ENCODE results near the gene CELF4.
A peak's percentile ranks its signal among the peaks of the same experiment; 100 is the strongest.

CELF4 gene

GRCh38 chr18:37537868-37538525 is 27.6 kb downstream of the CELF4 start:
- H3K27ac ChIP-seq (ENCODE audit: insufficient read depth in 1 of 2, low read depth in 1 of 2, low read length in 2 of 2, poor library complexity in 1 of 2, severe bottlenecking in 2 of 2): no peak overlapping the region
- ChIA-PET CTCF (interaction anchor here (0.6 to 2.1 kb wide), 9 partner anchors 9 to 597 kb away, joined by 3 to 11 read pairs (median 3); no protein-coding TSS in a partner anchor), POLR2A (no interaction called here)
- H3K36me3 ChIP-seq (ENCODE audit: control insufficient read depth in 4 of 4, insufficient read depth in 4 of 4, low read length in 3 of 4): no peaks in the 10 kb centered on the region
- peak; percentile 25 to 54 (median 50) for DNase-seq
- H3K4me3 ChIP-seq (ENCODE audit: control insufficient read depth in 1 of 7, extremely low read depth in 1 of 7, insufficient read depth in 4 of 7, low read depth in 2 of 7, low read length in 6 of 7): no peak overlapping the region
- peaks cover 4 to 55% (median 18%) of the 10 kb centered on the region in 5 experiments for H3K27me3 ChIP-seq (replicated peaks in 2 of 5; ENCODE audit: control insufficient read depth in 4 of 5, insufficient read depth in 5 of 5, low read length in 4 of 5)
- no peaks in the 10 kb centered on the region for H3K9me3 ChIP-seq (ENCODE audit: control extremely low read depth in 1 of 5, control insufficient read depth in 4 of 5, insufficient read depth in 2 of 5, low read depth in 1 of 5, low read length in 4 of 5)
- WGBS (ENCODE audit: insufficient coverage): 16% methylated on average over 20 of the region's 23 CpGs
- no peaks in the 10 kb centered on the region for H3K4me1 ChIP-seq (ENCODE audit: control extremely low read depth in 1 of 4, control insufficient read depth in 4 of 4, insufficient read depth in 4 of 4, low read length in 3 of 4)

GRCh38 chr18:37536656-37537055 is 28.9 kb downstream of the CELF4 start:
- peaks cover 4 to 65% (median 24%) of the 10 kb centered on the region in 5 experiments for H3K27me3 ChIP-seq (replicated peaks in 2 of 5; ENCODE audit: control insufficient read depth in 4 of 5, insufficient read depth in 5 of 5, low read length in 4 of 5)
- WGBS (ENCODE audit: insufficient coverage): 92% methylated on average over 7 of the region's 9 CpGs
- no peak overlapping the region for H3K4me3 ChIP-seq (ENCODE audit: control insufficient read depth in 1 of 7, extremely low read depth in 1 of 7, insufficient read depth in 4 of 7, low read depth in 2 of 7, low read length in 6 of 7)
- no peak for DNase-seq
- POLR2A ChIA-PET: no interaction called here
- H3K27ac ChIP-seq (ENCODE audit: insufficient read depth in 1 of 2, low read depth in 1 of 2, low read length in 2 of 2, poor library complexity in 1 of 2, severe bottlenecking in 2 of 2): no peak overlapping the region
- no peaks in the 10 kb centered on the region for H3K4me1 ChIP-seq (ENCODE audit: control extremely low read depth in 1 of 4, control insufficient read depth in 4 of 4, insufficient read depth in 4 of 4, low read length in 3 of 4)
- CTCF ChIA-PET: interaction anchor here (1.5 to 2.1 kb wide), 2 partner anchors 9 to 91 kb away, joined by 4 to 11 read pairs; no protein-coding TSS in a partner anchor
- no peaks in the 10 kb centered on the region for H3K9me3 ChIP-seq (ENCODE audit: control extremely low read depth in 1 of 5, control insufficient read depth in 4 of 5, insufficient read depth in 2 of 5, low read depth in 1 of 5, low read length in 4 of 5)
- no peaks in the 10 kb centered on the region for H3K36me3 ChIP-seq (ENCODE audit: control insufficient read depth in 4 of 4, insufficient read depth in 4 of 4, low read length in 3 of 4)

GRCh38 chr18:37535968-37536367 is 29.6 kb downstream of the CELF4 start:
- Histone ChIP-seq H3K27ac (ENCODE audit: insufficient read depth in 1 of 2, low read depth in 1 of 2, low read length in 2 of 2, poor library complexity in 1 of 2, severe bottlenecking in 2 of 2) (no peak overlapping the region), H3K36me3 (ENCODE audit: control insufficient read depth in 4 of 4, insufficient read depth in 4 of 4, low read length in 3 of 4) (no peaks in the 10 kb centered on the region), H3K27me3 (replicated peaks in 2 of 5; ENCODE audit: control insufficient read depth in 4 of 5, insufficient read depth in 5 of 5, low read length in 4 of 5) (peaks cover 4 to 69% (median 26%) of the 10 kb centered on the region in 5 experiments), H3K4me1 (ENCODE audit: control extremely low read depth in 1 of 4, control insufficient read depth in 4 of 4, insufficient read depth in 4 of 4, low read length in 3 of 4) (no peaks in the 10 kb centered on the region), H3K4me3 (ENCODE audit: control insufficient read depth in 1 of 7, extremely low read depth in 1 of 7, insufficient read depth in 4 of 7, low read depth in 2 of 7, low read length in 6 of 7) (no peak overlapping the region), H3K9me3 (ENCODE audit: control extremely low read depth in 1 of 5, control insufficient read depth in 4 of 5, insufficient read depth in 2 of 5, low read depth in 1 of 5, low read length in 4 of 5) (no peaks in the 10 kb centered on the region)
- CTCF ChIA-PET: interaction anchor here (1.0 kb wide), 1 partner anchor 230 kb away, joined by 3 read pairs; no protein-coding TSS in a partner anchor
- DNase-seq: no peak
- POLR2A ChIA-PET: no interaction called here
- WGBS (ENCODE audit: insufficient coverage): 98% methylated on average over 4 of the region's 4 CpGs

- Histone ChIP-seq H3K4me1 (ENCODE audit: control extremely low read depth in 1 of 4, control insufficient read depth in 4 of 4, insufficient read depth in 4 of 4, low read length in 3 of 4) (no peaks in the 10 kb centered on the region), H3K9me3 (ENCODE audit: control extremely low read depth in 1 of 5, control insufficient read depth in 4 of 5, insufficient read depth in 2 of 5, low read depth in 1 of 5, low read length in 4 of 5) (no peaks in the 10 kb centered on the region), H3K36me3 (ENCODE audit: control insufficient read depth in 4 of 4, insufficient read depth in 4 of 4, low read length in 3 of 4) (no peaks in the 10 kb centered on the region), H3K4me3 (ENCODE audit: control insufficient read depth in 1 of 7, extremely low read depth in 1 of 7, insufficient read depth in 4 of 7, low read depth in 2 of 7, low read length in 6 of 7) (no peak overlapping the region), H3K27me3 (replicated peaks in 2 of 5; ENCODE audit: control insufficient read depth in 4 of 5, insufficient read depth in 5 of 5, low read length in 4 of 5) (peaks cover 4 to 65% (median 23%) of the 10 kb centered on the region in 5 experiments), H3K27ac (ENCODE audit: insufficient read depth in 1 of 2, low read depth in 1 of 2, low read length in 2 of 2, poor library complexity in 1 of 2, severe bottlenecking in 2 of 2) (no peak overlapping the region)
- ChIA-PET CTCF (no interaction called here), POLR2A (no interaction called here)
- no peak for DNase-seq
- 70% methylated on average over 5 of the region's 9 CpGs for WGBS (ENCODE audit: insufficient coverage)
These were observed 31.0 kb downstream of the CELF4 start for GRCh38 chr18:37534627-37535026.

- 89% methylated on average over 12 of the region's 22 CpGs for WGBS (ENCODE audit: insufficient coverage)
- Histone ChIP-seq H3K27me3 (replicated peaks in 2 of 5; ENCODE audit: control insufficient read depth in 4 of 5, insufficient read depth in 5 of 5, low read length in 4 of 5) (peaks cover 0 to 64% (median 27%) of the 10 kb centered on the region in 5 experiments), H3K9me3 (ENCODE audit: control extremely low read depth in 1 of 5, control insufficient read depth in 4 of 5, insufficient read depth in 2 of 5, low read depth in 1 of 5, low read length in 4 of 5) (no peaks in the 10 kb centered on the region), H3K4me3 (ENCODE audit: control insufficient read depth in 1 of 7, extremely low read depth in 1 of 7, insufficient read depth in 4 of 7, low read depth in 2 of 7, low read length in 6 of 7) (no peak overlapping the region), H3K36me3 (ENCODE audit: control insufficient read depth in 4 of 4, insufficient read depth in 4 of 4, low read length in 3 of 4) (no peaks in the 10 kb centered on the region), H3K27ac (ENCODE audit: insufficient read depth in 1 of 2, low read depth in 1 of 2, low read length in 2 of 2, poor library complexity in 1 of 2, severe bottlenecking in 2 of 2) (no peak overlapping the region), H3K4me1 (ENCODE audit: control extremely low read depth in 1 of 4, control insufficient read depth in 4 of 4, insufficient read depth in 4 of 4, low read length in 3 of 4) (no peaks in the 10 kb centered on the region)
- ChIA-PET POLR2A (no interaction called here), CTCF (interaction anchor here (1.3 kb wide), 1 partner anchor 191 kb away, joined by 3 read pairs; no protein-coding TSS in a partner anchor)
- no peak for DNase-seq
These were observed 31.7 kb downstream of the CELF4 start for GRCh38 chr18:37533647-37534584.

GRCh38 chr18:37532917-37533316 is 32.7 kb downstream of the CELF4 start:
- H3K9me3 ChIP-seq (ENCODE audit: control extremely low read depth in 1 of 5, control insufficient read depth in 4 of 5, insufficient read depth in 2 of 5, low read depth in 1 of 5, low read length in 4 of 5): no peaks in the 10 kb centered on the region
- no peaks in the 10 kb centered on the region for H3K4me1 ChIP-seq (ENCODE audit: control extremely low read depth in 1 of 4, control insufficient read depth in 4 of 4, insufficient read depth in 4 of 4, low read length in 3 of 4)
- 91% methylated on average over 9 of the region's 9 CpGs for WGBS (ENCODE audit: insufficient coverage)
- POLR2A ChIA-PET: no interaction called here
- no peak for DNase-seq
- no peak overlapping the region for H3K4me3 ChIP-seq (ENCODE audit: control insufficient read depth in 1 of 7, extremely low read depth in 1 of 7, insufficient read depth in 4 of 7, low read depth in 2 of 7, low read length in 6 of 7)
- H3K27me3 ChIP-seq (replicated peaks in 2 of 5; ENCODE audit: control insufficient read depth in 4 of 5, insufficient read depth in 5 of 5, low read length in 4 of 5): peaks cover 0 to 58% (median 24%) of the 10 kb centered on the region in 5 experiments
- CTCF ChIA-PET: interaction anchor here (1.3 kb wide), 2 partner anchors 62 to 190 kb away, joined by 3 read pairs; no protein-coding TSS in a partner anchor
- H3K27ac ChIP-seq (ENCODE audit: insufficient read depth in 1 of 2, low read depth in 1 of 2, low read length in 2 of 2, poor library complexity in 1 of 2, severe bottlenecking in 2 of 2): no peak overlapping the region
- no peaks in the 10 kb centered on the region for H3K36me3 ChIP-seq (ENCODE audit: control insufficient read depth in 4 of 4, insufficient read depth in 4 of 4, low read length in 3 of 4)

Data from common myeloid progenitor, CD34-positive (primary cell).